ENCODE data around the gene RECQL5.

DNA sequence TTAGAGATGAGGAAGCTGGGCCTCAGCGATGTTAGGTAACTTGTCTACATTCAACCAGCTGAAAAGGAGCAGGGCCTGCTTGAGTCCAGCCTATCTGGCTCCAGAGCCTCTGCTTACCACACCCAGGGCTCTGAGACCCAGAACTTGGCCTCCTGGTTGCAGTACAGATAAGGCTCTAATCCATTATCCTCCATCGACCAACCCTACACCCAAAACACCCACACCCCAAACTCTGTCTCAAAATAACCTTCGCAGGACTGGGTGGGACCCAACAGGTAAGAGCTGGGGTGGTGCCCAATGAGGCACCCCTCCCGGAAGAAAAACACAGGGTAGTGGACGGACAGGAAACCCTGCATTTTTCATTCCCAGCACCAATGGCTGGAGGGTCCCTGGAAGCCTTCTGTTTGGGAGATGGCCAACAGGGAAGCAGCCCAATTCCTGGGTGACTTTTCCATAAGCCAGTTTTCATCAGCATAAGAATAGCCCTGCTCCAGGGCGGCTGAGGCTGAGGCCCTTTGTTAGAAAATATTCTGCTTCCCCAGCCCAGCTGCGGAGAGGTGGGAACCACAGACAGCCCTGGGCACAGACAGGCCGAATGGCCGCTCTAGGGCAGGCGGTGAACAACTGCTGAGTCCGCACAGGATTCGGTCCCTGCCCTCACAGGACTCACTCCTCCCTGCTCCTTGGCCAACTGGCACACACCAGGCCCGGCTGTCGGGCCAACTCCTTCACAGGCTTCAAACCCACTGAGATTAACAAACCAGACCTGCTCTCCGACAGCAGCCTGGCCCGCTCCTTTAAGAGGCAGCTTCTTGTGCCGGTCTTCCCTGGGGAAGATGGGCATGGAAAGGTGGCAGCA is 23.9 kb downstream of the RECQL5 start:
- TF ChIP-seq, protein P1, sequence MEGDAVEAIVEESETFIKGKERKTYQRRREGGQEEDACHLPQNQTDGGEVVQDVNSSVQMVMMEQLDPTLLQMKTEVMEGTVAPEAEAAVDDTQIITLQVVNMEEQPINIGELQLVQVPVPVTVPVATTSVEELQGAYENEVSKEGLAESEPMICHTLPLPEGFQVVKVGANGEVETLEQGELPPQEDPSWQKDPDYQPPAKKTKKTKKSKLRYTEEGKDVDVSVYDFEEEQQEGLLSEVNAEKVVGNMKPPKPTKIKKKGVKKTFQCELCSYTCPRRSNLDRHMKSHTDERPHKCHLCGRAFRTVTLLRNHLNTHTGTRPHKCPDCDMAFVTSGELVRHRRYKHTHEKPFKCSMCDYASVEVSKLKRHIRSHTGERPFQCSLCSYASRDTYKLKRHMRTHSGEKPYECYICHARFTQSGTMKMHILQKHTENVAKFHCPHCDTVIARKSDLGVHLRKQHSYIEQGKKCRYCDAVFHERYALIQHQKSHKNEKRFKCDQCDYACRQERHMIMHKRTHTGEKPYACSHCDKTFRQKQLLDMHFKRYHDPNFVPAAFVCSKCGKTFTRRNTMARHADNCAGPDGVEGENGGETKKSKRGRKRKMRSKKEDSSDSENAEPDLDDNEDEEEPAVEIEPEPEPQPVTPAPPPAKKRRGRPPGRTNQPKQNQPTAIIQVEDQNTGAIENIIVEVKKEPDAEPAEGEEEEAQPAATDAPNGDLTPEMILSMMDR (IDR thresholded peaks at IDR 0.05) = no peak
- no peak for TF ChIP-seq POLR2A (IDR thresholded peaks at IDR 0.05; ENCODE audit: low read depth)
- no peak for TF ChIP-seq POLR2AphosphoS5 (IDR thresholded peaks at IDR 0.05)

All from esophagus muscularis mucosa (tissue), 3 donors.